GM21723 (cell line): ENCODE data around the gene RASGRF2.
"Not testable (repeated sequence)": the region's sequence is repeated elsewhere in the genome, so short reads cannot be mapped to it uniquely, and the experiment has no call there.

ENCODE experiments used
- ATAC-seq: cut with Tn5 transposase; IDR thresholded peaks from one replicate; pipeline ENCODE4 v1.9.1; 2021; ENCODE audit warnings: mild to moderate bottlenecking, moderate library complexity; ENCODE audit not compliant: unreplicated experiment

The RASGRF2 gene

GRCh38 chr5:81124689-81125088 is 164.5 kb downstream of the RASGRF2 start:
- not testable (repeated sequence) for ATAC-seq

GRCh38 chr5:81125959-81126358 is 165.8 kb downstream of the RASGRF2 start:
- ATAC-seq: no peak

GRCh38 chr5:81128416-81128815 is 168.3 kb downstream of the RASGRF2 start:
- no peak for ATAC-seq

- no peak for ATAC-seq
Observed at GRCh38 chr5:81132381-81132780, 172.2 kb downstream of the RASGRF2 start.

GRCh38 chr5:81134066-81134465 is 173.9 kb downstream of the RASGRF2 start:
- no peak for ATAC-seq

- ATAC-seq: no peak
Observed at GRCh38 chr5:81134566-81134965, 174.4 kb downstream of the RASGRF2 start.

GRCh38 chr5:81136557-81136956 is 176.4 kb downstream of the RASGRF2 start:
- ATAC-seq: no peak

GRCh38 chr5:81137833-81138232 is 177.7 kb downstream of the RASGRF2 start:
- ATAC-seq: no peak

- ATAC-seq: no peak
Observed at GRCh38 chr5:81140441-81140840, 180.3 kb downstream of the RASGRF2 start.

- no peak for ATAC-seq
Observed at GRCh38 chr5:81140943-81141342, 180.8 kb downstream of the RASGRF2 start.

GRCh38 chr5:81142108-81142507 is 181.9 kb downstream of the RASGRF2 start:
- ATAC-seq: no peak

GRCh38 chr5:81145329-81145935 is 185.3 kb downstream of the RASGRF2 start:
- ATAC-seq: no peak

- no peak for ATAC-seq
Observed at GRCh38 chr5:81146031-81146430, 185.9 kb downstream of the RASGRF2 start.

- ATAC-seq: no peak
Observed at GRCh38 chr5:81147011-81147885, 187.1 kb downstream of the RASGRF2 start.

- ATAC-seq: no peak
Observed at GRCh38 chr5:81147886-81148571, 187.9 kb downstream of the RASGRF2 start.

GRCh38 chr5:81151546-81151945 is 191.4 kb downstream of the RASGRF2 start:
- ATAC-seq: no peak

- peak; percentile 69 for ATAC-seq
Observed at GRCh38 chr5:81154725-81155124, 194.6 kb downstream of the RASGRF2 start.

GRCh38 chr5:81156732-81157131 is 196.6 kb downstream of the RASGRF2 start:
- ATAC-seq: no peak

GRCh38 chr5:81161012-81161601 is 200.9 kb downstream of the RASGRF2 start:
- ATAC-seq: peak; percentile 80

- ATAC-seq: no peak
Observed at GRCh38 chr5:81162501-81162900, 202.3 kb downstream of the RASGRF2 start.

GRCh38 chr5:81163651-81164050 is 203.5 kb downstream of the RASGRF2 start:
- no peak for ATAC-seq
